Esophagus squamous epithelium (tissue), 5 donors: ENCODE results near the gene MC2R. TPM values are rescaled to one million over a fixed set of nuclear protein-coding genes. Genes with fewer than 3 reads are reported as not detected.

Source experiments
- DNase-seq: peaks from one replicate; lab custom pipeline; 2025; lab: John Stamatoyannopoulos, UW
- H3K27ac ChIP-seq, 4 donors: fragments of 200-600 bp; sonication (generic); one replicate each; pipeline ENCODE4 v1.5.1; 2016 to 2019; ENCODE audit warnings: mild to moderate bottlenecking in 1 of 4
- H3K27me3 ChIP-seq, 4 donors: fragments of 200-600 bp; sonication (generic); 1 replicate in 3 of 4; 2 replicates in 1 of 4; pipeline versions ENCODE4 v1.5.1 to v1.6.0; 2017 to 2021; ENCODE audit warnings: antibody characterized with exemption in 1 of 4
- H3K36me3 ChIP-seq, 3 donors: fragments of 200-600 bp; sonication (generic); one replicate each; pipeline ENCODE4 v1.5.1; 2016 to 2019
- H3K4me1 ChIP-seq, 3 donors: fragments of 200-600 bp; sonication (generic); one replicate each; pipeline ENCODE4 v1.5.1; 2017 to 2019
- H3K4me3 ChIP-seq, 4 donors: fragments of 200-600 bp; sonication (generic); 1 replicate in 3 of 4; 2 replicates in 1 of 4; pipeline ENCODE4 v1.5.1; 2016 to 2019; ENCODE audit warnings: mild to moderate bottlenecking in 2 of 4, moderate library complexity in 1 of 4
- H3K9me3 ChIP-seq, 3 donors: fragments of 200-600 bp; sonication (generic); one replicate each; pipeline ENCODE4 v1.5.1; 2016 to 2019
- CTCF ChIP-seq, 6 experiments: fragments of 450-650 bp in 4 of 6; fragments of 200-600 bp in 2 of 6; sonication (generic) in 2 of 6; IDR thresholded peaks; one replicate each; pipeline ENCODE4 v1.5.1; 2016 to 2019; ENCODE audit warnings: antibody characterized with exemption in 6 of 6, mild to moderate bottlenecking in 4 of 6, moderate library complexity in 4 of 6
- POLR2A ChIP-seq, 4 donors: fragments of 450-650 bp; IDR thresholded peaks; one replicate each; pipeline ENCODE4 v1.6.1; 2017; ENCODE audit warnings: antibody characterized with exemption in 4 of 4, mild to moderate bottlenecking in 4 of 4, moderate library complexity in 3 of 4
- WGBS, 2 donors: methylation state at CpG; one replicate each; pipeline ENCODE4 v1.1.5; 2018; 5-methylcytosine and 5-hydroxymethylcytosine counted together
- intact Hi-C: fragments of 100-400 bp; cut with DNase I; formaldehyde crosslinking; loops from one replicate; pipeline ENCODE4 v1.15.0; 2022
- total RNA-seq, 4 donors: library from RNA; depleted of rRNA; stranded (reverse); fragments of >200 nt; gene quantifications; one replicate each; pipeline ENCODE4 v1.1.0, GENCODE V29; 2016
- donor health status: DM: yes; HTN: yes; CAD: no.

MC2R gene
- total RNA-seq, 4 donors from 2014 or later, result not detected

GRCh38 chr18:13912601-13913000 lies 2.7 kb downstream of the MC2R start:
- WGBS, 2 donors, result 79 to 88% methylated on average over 9 of the region's 9 CpGs
- H3K36me3 ChIP-seq, result no peaks in the 10 kb centered on the region
- no peak overlapping the region for H3K4me3 ChIP-seq
- no peaks in the 10 kb centered on the region for H3K9me3 ChIP-seq
- TF ChIP-seq CTCF (IDR thresholded peaks at IDR 0.05) (no peak), POLR2A (IDR thresholded peaks at IDR 0.05) (no peak)
- no peak overlapping the region for H3K27ac ChIP-seq
- intact Hi-C loops, result no loop called here
- no peaks in the 10 kb centered on the region for H3K4me1 ChIP-seq
- H3K27me3 ChIP-seq, result no peaks in the 10 kb centered on the region
- no peak for DNase-seq

GRCh38 chr18:13910986-13911385 lies 4.3 kb downstream of the MC2R start:
- Histone ChIP-seq H3K9me3 (no peaks in the 10 kb centered on the region), H3K27ac (no peak overlapping the region), H3K27me3 (no peaks in the 10 kb centered on the region), H3K36me3 (no peaks in the 10 kb centered on the region), H3K4me1 (no peaks in the 10 kb centered on the region), H3K4me3 (no peak overlapping the region)
- no peak for DNase-seq
- intact Hi-C loops, result no loop called here
- TF ChIP-seq CTCF (IDR thresholded peaks at IDR 0.05), result no peak
- no peak for TF ChIP-seq POLR2A (IDR thresholded peaks at IDR 0.05)
- WGBS, 2 donors, result 67 to 82% methylated on average over 5 to 6 of the region's 6 CpGs

- no peaks in the 10 kb centered on the region for H3K36me3 ChIP-seq
- intact Hi-C loops, result no loop called here
These were observed 4.8 kb downstream of the MC2R start for GRCh38 chr18:13910501-13910900.

GRCh38 chr18:13909141-13909940 lies 6.0 kb downstream of the MC2R start:
- H3K4me3 ChIP-seq, result no peak overlapping the region
- no peaks in the 10 kb centered on the region for H3K9me3 ChIP-seq
- TF ChIP-seq CTCF (IDR thresholded peaks at IDR 0.05) (no peak), POLR2A (IDR thresholded peaks at IDR 0.05) (no peak)
- no peak overlapping the region for H3K27ac ChIP-seq
- H3K4me1 ChIP-seq, result no peaks in the 10 kb centered on the region
- WGBS, 2 donors, result 64 to 73% methylated on average over 4 of the region's 4 CpGs
- intact Hi-C loops, result no loop called here
- H3K27me3 ChIP-seq, result no peaks in the 10 kb centered on the region
- no peak for DNase-seq
- no peaks in the 10 kb centered on the region for H3K36me3 ChIP-seq

More at GRCh38 chr18:13910501-13910900, 4.8 kb downstream of the MC2R start:
- DNase-seq, result no peak
- no peak overlapping the region for H3K27ac ChIP-seq
- no peaks in the 10 kb centered on the region for H3K9me3 ChIP-seq
- TF ChIP-seq POLR2A (IDR thresholded peaks at IDR 0.05) (no peak), CTCF (IDR thresholded peaks at IDR 0.05) (no peak)
- no peaks in the 10 kb centered on the region for H3K27me3 ChIP-seq
- no peaks in the 10 kb centered on the region for H3K4me1 ChIP-seq
- H3K4me3 ChIP-seq, result no peak overlapping the region

- H3K27ac ChIP-seq, result no peak overlapping the region
- intact Hi-C loops, result no loop called here
- H3K4me1 ChIP-seq, result no peaks in the 10 kb centered on the region
- no peak for DNase-seq
- H3K9me3 ChIP-seq, result no peaks in the 10 kb centered on the region
- H3K4me3 ChIP-seq, result no peak overlapping the region
- no peaks in the 10 kb centered on the region for H3K36me3 ChIP-seq
- no peak for TF ChIP-seq POLR2A (IDR thresholded peaks at IDR 0.05)
- TF ChIP-seq CTCF (IDR thresholded peaks at IDR 0.05), result no peak
- H3K27me3 ChIP-seq, result peaks cover 0 to under 1% (median 0%) of the 10 kb centered on the region in 4 donors
- 24 to 33% methylated on average over 1 of the region's 1 CpG for WGBS, 2 donors
These were observed 14.7 kb downstream of the MC2R start for GRCh38 chr18:13900633-13901032.
